ENCODE measurements around the gene CEP112.

- TF ChIP-seq CTCF (IDR thresholded peaks at IDR 0.05) (no peak), EP300 (IDR thresholded peaks at IDR 0.05) (no peak)
These were observed 303.3 kb downstream of the CEP112 start for GRCh38 chr17:65888649-65889048.
